ENCODE results near the gene MTMR6. TPM values are rescaled to one million over a fixed set of nuclear protein-coding genes. Genes with fewer than 3 reads are reported as not detected.

The MTMR6 gene
- polyA plus RNA-seq, 1 donor = 13.9 TPM

- Histone ChIP-seq H3K27ac (ENCODE audit: low read length) (no peak overlapping the region), H3K27me3 (ENCODE audit: control insufficient read depth, insufficient read depth, low read length) (peaks cover 4% of the 10 kb centered on the region), H3K9me3 (ENCODE audit: control insufficient read depth, low read depth, low read length) (no peaks in the 10 kb centered on the region), H3K36me3 (ENCODE audit: control insufficient read depth, insufficient read depth, low read length) (no peaks in the 10 kb centered on the region), H3K4me1 (ENCODE audit: control insufficient read depth, insufficient read depth, low read length) (no peaks in the 10 kb centered on the region), H3K4me3 (ENCODE audit: low read length) (no peak overlapping the region)
- WGBS (ENCODE audit: insufficient coverage, low lambda C conversion rate) = no CpG with 5 or more reads among the region's 17 CpGs
- no peak for DNase-seq
These were observed 84.1 kb downstream of the MTMR6 start for GRCh38 chr13:25203127-25203740.

GRCh38 chr13:25200783-25201182, 86.5 kb downstream of the MTMR6 start:
- Histone ChIP-seq H3K4me1 (ENCODE audit: control insufficient read depth, insufficient read depth, low read length) (no peaks in the 10 kb centered on the region), H3K27me3 (ENCODE audit: control insufficient read depth, insufficient read depth, low read length) (peaks cover 4% of the 10 kb centered on the region), H3K27ac (ENCODE audit: low read length) (no peak overlapping the region), H3K9me3 (ENCODE audit: control insufficient read depth, low read depth, low read length) (no peaks in the 10 kb centered on the region), H3K4me3 (ENCODE audit: low read length) (no peak overlapping the region), H3K36me3 (ENCODE audit: control insufficient read depth, insufficient read depth, low read length) (no peaks in the 10 kb centered on the region)
- no peak for DNase-seq
- 89% methylated on average over 3 of the region's 4 CpGs for WGBS (ENCODE audit: insufficient coverage, low lambda C conversion rate)

- no CpG with 5 or more reads among the region's 5 CpGs for WGBS (ENCODE audit: insufficient coverage, low lambda C conversion rate)
- H3K4me1 ChIP-seq (ENCODE audit: control insufficient read depth, insufficient read depth, low read length) = no peaks in the 10 kb centered on the region
- DNase-seq = no peak
- H3K27me3 ChIP-seq (ENCODE audit: control insufficient read depth, insufficient read depth, low read length) = peaks cover 4% of the 10 kb centered on the region
- H3K9me3 ChIP-seq (ENCODE audit: control insufficient read depth, low read depth, low read length) = no peaks in the 10 kb centered on the region
- H3K36me3 ChIP-seq (ENCODE audit: control insufficient read depth, insufficient read depth, low read length) = no peaks in the 10 kb centered on the region
- H3K4me3 ChIP-seq (ENCODE audit: low read length) = no peak overlapping the region
- no peak overlapping the region for H3K27ac ChIP-seq (ENCODE audit: low read length)
These were observed 88.6 kb downstream of the MTMR6 start for GRCh38 chr13:25198647-25199046.

GRCh38 chr13:25196971-25197370, 90.3 kb downstream of the MTMR6 start:
- Histone ChIP-seq H3K9me3 (ENCODE audit: control insufficient read depth, low read depth, low read length) (no peaks in the 10 kb centered on the region), H3K27ac (ENCODE audit: low read length) (no peak overlapping the region), H3K4me3 (ENCODE audit: low read length) (no peak overlapping the region), H3K4me1 (ENCODE audit: control insufficient read depth, insufficient read depth, low read length) (no peaks in the 10 kb centered on the region), H3K36me3 (ENCODE audit: control insufficient read depth, insufficient read depth, low read length) (no peaks in the 10 kb centered on the region), H3K27me3 (ENCODE audit: control insufficient read depth, insufficient read depth, low read length) (no peaks in the 10 kb centered on the region)
- WGBS (ENCODE audit: insufficient coverage, low lambda C conversion rate) = no CpG with 5 or more reads among the region's 11 CpGs
- DNase-seq = no peak

Other genes starting within 250 kb of the MTMR6 start
- 0.51 TPM for gene PABPC3, start 191.4 kb downstream of the MTMR6 start, polyA plus RNA-seq
- gene AMER2, start 115.2 kb downstream of the MTMR6 start, polyA plus RNA-seq = 0.39 TPM
- 33.6 TPM for gene NUP58, start 14.1 kb upstream of the MTMR6 start, polyA plus RNA-seq
- 2.3 TPM for gene ATP8A2, start 84.5 kb upstream of the MTMR6 start, polyA plus RNA-seq